ENCODE results near the gene MPZL1.
"Not testable (repeated sequence)": the region's sequence is repeated elsewhere in the genome, so short reads cannot be mapped to it uniquely, and the experiment has no call there.

MPZL1 gene

GRCh38 chr1:167719715-167720421 lies 1.9 kb upstream of the MPZL1 start:
- not testable (repeated sequence) for DNase-seq

GRCh38 chr1:167720965-167721616 lies 691 bp upstream of the MPZL1 start:
- no peak for DNase-seq

GRCh38 chr1:167722152-167722869 lies 529 bp downstream of the MPZL1 start:
- no peak for DNase-seq

- no peak for DNase-seq
Observed at GRCh38 chr1:167722870-167723251, 1.1 kb downstream of the MPZL1 start.

- no peak for DNase-seq
Observed at GRCh38 chr1:167723707-167724323, 2.0 kb downstream of the MPZL1 start.

GRCh38 chr1:167726008-167726407 lies 4.2 kb downstream of the MPZL1 start:
- no peak for DNase-seq

- no peak for DNase-seq
Observed at GRCh38 chr1:167728818-167729410, 7.1 kb downstream of the MPZL1 start.

- no peak for DNase-seq
Observed at GRCh38 chr1:167734227-167734626, 12.4 kb downstream of the MPZL1 start.

- DNase-seq: no peak
Observed at GRCh38 chr1:167734841-167735240, 13.1 kb downstream of the MPZL1 start.

- DNase-seq: no peak
Observed at GRCh38 chr1:167737169-167737568, 15.4 kb downstream of the MPZL1 start.

- no peak for DNase-seq
Observed at GRCh38 chr1:167738158-167738557, 16.4 kb downstream of the MPZL1 start.

- no peak for DNase-seq
Observed at GRCh38 chr1:167739752-167740151, 18.0 kb downstream of the MPZL1 start.

GRCh38 chr1:167741103-167741502 lies 19.3 kb downstream of the MPZL1 start:
- DNase-seq: not testable (repeated sequence)

- DNase-seq: not testable (repeated sequence)
Observed at GRCh38 chr1:167742392-167743057, 20.7 kb downstream of the MPZL1 start.

GRCh38 chr1:167744901-167745300 lies 23.1 kb downstream of the MPZL1 start:
- DNase-seq: no peak

GRCh38 chr1:167746013-167746672 lies 24.4 kb downstream of the MPZL1 start:
- DNase-seq: no peak

- DNase-seq: no peak
Observed at GRCh38 chr1:167746988-167747655, 25.3 kb downstream of the MPZL1 start.

- no peak for DNase-seq
Observed at GRCh38 chr1:167747988-167748387, 26.2 kb downstream of the MPZL1 start.

- no peak for DNase-seq
Observed at GRCh38 chr1:167748906-167749305, 27.1 kb downstream of the MPZL1 start.

- DNase-seq: no peak
Observed at GRCh38 chr1:167749741-167750140, 28.0 kb downstream of the MPZL1 start.

- DNase-seq: no peak
Observed at GRCh38 chr1:167750641-167751040, 28.9 kb downstream of the MPZL1 start.
